ENCODE measurements around the gene GMDS. TPM values are rescaled to one million over a fixed set of nuclear protein-coding genes. Genes with fewer than 3 reads are reported as not detected.

GMDS gene
- total and polyA plus RNA-seq, 2 donors (not counting 3 experiments of a cell fraction or from before 2014, with no cell fraction given) = 9.8 to 23.5 TPM

GRCh38 chr6:1784422-1784884 is 461.0 kb downstream of the GMDS start:
- no peaks in the 10 kb centered on the region for H3K27me3 ChIP-seq (ENCODE audit: control insufficient read depth in 2 of 2, insufficient read depth in 2 of 2, low read length in 2 of 2)
- H3K9me1 ChIP-seq (replicated peaks; ENCODE audit: control insufficient read depth, extremely low read depth, insufficient read depth, low read length) = no peaks in the 10 kb centered on the region
- no peak overlapping the region for H2AFZ ChIP-seq (ENCODE audit: low read depth, low read length)
- intact Hi-C loops (cut with micrococcal nuclease) (loop anchor here (10.0 kb wide), 1 partner anchor 570 kb away; no protein-coding TSS in a partner anchor), dilution Hi-C loops (cut with MboI; ENCODE audit: extremely low pct_ligation_motif_present, low sequenced_read_pairs) (loop anchor here (25.0 kb wide), 1 partner anchor 328 kb away; no protein-coding TSS in a partner anchor)
- ChIA-PET CTCF (interaction anchor here (0.7 to 1.2 kb wide), 8 partner anchors 14 to 569 kb away, joined by 3 to 5 read pairs (median 4); no protein-coding TSS in a partner anchor), POLR2A (interaction anchor here (0.5 to 0.6 kb wide), 2 partner anchors 352 to 981 kb away, joined by 3 to 7 read pairs; partner anchors contain the start of gene WRNIP1)
- no TSS peak for BruUV-seq (replicated peaks)
- no peak overlapping the region for H3K9ac ChIP-seq (replicated peaks; ENCODE audit: extremely low read depth, insufficient read depth, low read length)
- H3K27ac ChIP-seq (ENCODE audit: insufficient read depth, low read depth, low read length) = no peak overlapping the region
- no peaks in the 10 kb centered on the region for H3K36me3 ChIP-seq (ENCODE audit: control insufficient read depth in 2 of 2, extremely low read depth in 1 of 2, insufficient read depth in 2 of 2, low read length in 2 of 2)
- no peak overlapping the region for H3K4me3 ChIP-seq (replicated peaks in 1 of 3; ENCODE audit: insufficient read depth in 1 of 3, low read depth in 1 of 3, low read length in 3 of 3)
- DNase-seq (ENCODE audit: low read depth, low spot score) (peak; percentile 67), FAIRE-seq (peak; percentile 80)
- peaks cover 56% of the 10 kb centered on the region for H3K4me1 ChIP-seq (ENCODE audit: control insufficient read depth, extremely low read depth, insufficient read depth, low read length)
- no peaks in the 10 kb centered on the region for H3K9me3 ChIP-seq (replicated peaks; ENCODE audit: control insufficient read depth, insufficient read depth, low read length)
- no peak for TF ChIP-seq POLR2A (IDR thresholded peaks at IDR 0.05; ENCODE audit: low read depth, low read length)
- H3K79me2 ChIP-seq (ENCODE audit: control insufficient read depth, insufficient read depth, low read length) = no peaks in the 10 kb centered on the region
- H3K4me2 ChIP-seq (ENCODE audit: insufficient read depth, low read length) = no peak overlapping the region
- H4K20me1 ChIP-seq (replicated peaks; ENCODE audit: control insufficient read depth, extremely low read depth, insufficient read depth, low read length) = no peaks in the 10 kb centered on the region

DNA sequence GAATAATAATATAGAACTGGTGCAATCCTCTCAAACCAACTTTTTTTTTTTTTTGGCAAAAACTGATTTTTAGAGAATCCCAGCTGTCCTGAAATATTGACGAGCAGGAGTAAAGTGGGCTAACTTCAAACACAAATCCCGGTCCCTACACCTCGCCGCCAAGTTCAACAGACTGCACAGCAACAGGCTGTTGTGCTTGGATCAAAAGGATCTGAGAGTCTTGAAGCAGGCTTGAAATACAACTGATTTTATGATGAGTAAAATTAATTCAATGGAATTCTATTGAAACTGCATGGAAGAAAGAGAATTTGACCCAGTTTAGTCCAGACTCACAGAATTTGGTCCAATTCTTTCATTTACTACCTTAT is 463.6 kb downstream of the GMDS start:
- dilution Hi-C loops (cut with MboI; ENCODE audit: extremely low pct_ligation_motif_present, low sequenced_read_pairs) = loop anchor here (25.0 kb wide), 1 partner anchor 330 kb away; no protein-coding TSS in a partner anchor
- Histone ChIP-seq H3K4me1 (ENCODE audit: control insufficient read depth, extremely low read depth, insufficient read depth, low read length) (peaks cover 31% of the 10 kb centered on the region), H3K27me3 (ENCODE audit: control insufficient read depth in 2 of 2, insufficient read depth in 2 of 2, low read length in 2 of 2) (no peaks in the 10 kb centered on the region), H3K9ac (replicated peaks; ENCODE audit: extremely low read depth, insufficient read depth, low read length) (no peak overlapping the region), H4K20me1 (replicated peaks; ENCODE audit: control insufficient read depth, extremely low read depth, insufficient read depth, low read length) (no peaks in the 10 kb centered on the region), H3K4me3 (replicated peaks in 1 of 3; ENCODE audit: insufficient read depth in 1 of 3, low read depth in 1 of 3, low read length in 3 of 3) (no peak overlapping the region), H3K9me1 (replicated peaks; ENCODE audit: control insufficient read depth, extremely low read depth, insufficient read depth, low read length) (no peaks in the 10 kb centered on the region), H3K4me2 (ENCODE audit: insufficient read depth, low read length) (peak overlapping the region; percentile 16), H3K36me3 (ENCODE audit: control insufficient read depth in 2 of 2, extremely low read depth in 1 of 2, insufficient read depth in 2 of 2, low read length in 2 of 2) (no peaks in the 10 kb centered on the region), H2AFZ (ENCODE audit: low read depth, low read length) (no peak overlapping the region), H3K27ac (ENCODE audit: insufficient read depth, low read depth, low read length) (no peak overlapping the region), H3K9me3 (replicated peaks; ENCODE audit: control insufficient read depth, insufficient read depth, low read length) (no peaks in the 10 kb centered on the region), H3K79me2 (ENCODE audit: control insufficient read depth, insufficient read depth, low read length) (no peaks in the 10 kb centered on the region)
- ChIA-PET POLR2A (no interaction called here), CTCF (interaction anchor here (1.0 to 2.0 kb wide), 8 partner anchors 11 to 322 kb away, joined by 3 to 6 read pairs (median 3); no protein-coding TSS in a partner anchor)
- FAIRE-seq (no peak), DNase-seq (ENCODE audit: low read depth, low spot score) (no peak)
- BruUV-seq (replicated peaks) = no TSS peak
- no peak for TF ChIP-seq POLR2A (IDR thresholded peaks at IDR 0.05; ENCODE audit: low read depth, low read length)
- intact Hi-C loops (cut with micrococcal nuclease) = loop anchor here (10.0 kb wide), 1 partner anchor 573 kb away; no protein-coding TSS in a partner anchor

Measured in endothelial cell of umbilical vein (primary cell).